MCF 10A (cell line): Measurements from ENCODE around the gene EGFL7. TPM values are rescaled to one million over a fixed set of nuclear protein-coding genes. Genes with fewer than 3 reads are reported as not detected.

Source experiments
- BruUV-seq: library from RNA; stranded (reverse); fragments of 400-500 nt; replicated peaks from 2 replicates; lab custom pipeline; 2021; lab: Mats Ljungman, UMichigan
- CTCF ChIA-PET: fragments of 300-600 bp; sonication (Branson Sonifier 250); formaldehyde crosslinking; extraction: SDS; loops from one replicate; lab custom pipeline; 2021; ENCODE audit warnings: antibody characterized with exemption, inconsistent platforms; lab: Yijun Ruan, JAX
- POLR2A ChIA-PET: fragments of 300-600, 350-650 bp; sonication (Branson Sonifier 250); formaldehyde crosslinking; extraction: SDS; loops from one replicate; lab custom pipeline; 2020; ENCODE audit warnings: antibody characterized with exemption, inconsistent platforms; lab: Yijun Ruan, JAX
- DNase-seq: peaks from one replicate; pipeline ENCODE4 v3.0.0-alpha.2; 2018; ENCODE audit not compliant: unreplicated experiment
- H3K27ac Mint-ChIP-seq: one replicate; pipeline ENCODE4 v1.8.0; 2022; ENCODE audit warnings: mild to moderate bottlenecking, low read depth, mixed read lengths; ENCODE audit not compliant: unreplicated experiment
- H3K27me3 Mint-ChIP-seq: one replicate; pipeline ENCODE4 v1.8.0; 2022; ENCODE audit warnings: mixed read lengths; ENCODE audit not compliant: insufficient read depth, unreplicated experiment
- H3K36me3 Mint-ChIP-seq: one replicate; pipeline ENCODE4 v1.8.0; 2022; ENCODE audit warnings: mild to moderate bottlenecking, moderate library complexity, mixed read lengths; ENCODE audit not compliant: insufficient read depth, unreplicated experiment
- H3K4me1 Mint-ChIP-seq: one replicate; pipeline ENCODE4 v1.8.0; 2022; ENCODE audit warnings: mixed read lengths; ENCODE audit not compliant: insufficient read depth, unreplicated experiment
- H3K4me3 Mint-ChIP-seq: one replicate; pipeline ENCODE4 v1.8.0; 2022; ENCODE audit warnings: mild to moderate bottlenecking, moderate library complexity, mixed read lengths; ENCODE audit not compliant: unreplicated experiment
- H3K9me3 Mint-ChIP-seq: one replicate; pipeline ENCODE4 v1.8.0; 2022; ENCODE audit warnings: mixed read lengths; ENCODE audit not compliant: unreplicated experiment
- intact Hi-C: fragments of 100-400 bp; cut with micrococcal nuclease; formaldehyde crosslinking; loops from 2 replicates; pipeline ENCODE4 v1.14.1; 2022
- total RNA-seq: library from RNA; stranded (reverse); gene quantifications from 2 replicates; pipeline ENCODE4 v1.2.3, GENCODE V29; 2022
- TF ChIP-seq, protein P1 (sequence below): fragments of 200-600 bp; IDR thresholded peaks from one replicate; pipeline ENCODE4 v1.8.0; 2022; ENCODE audit warnings: antibody characterized with exemption, mild to moderate bottlenecking; ENCODE audit not compliant: unreplicated experiment

EGFL7 gene
- total RNA-seq, 1 experiment from 2014 or later = 3.9 TPM

DNA sequence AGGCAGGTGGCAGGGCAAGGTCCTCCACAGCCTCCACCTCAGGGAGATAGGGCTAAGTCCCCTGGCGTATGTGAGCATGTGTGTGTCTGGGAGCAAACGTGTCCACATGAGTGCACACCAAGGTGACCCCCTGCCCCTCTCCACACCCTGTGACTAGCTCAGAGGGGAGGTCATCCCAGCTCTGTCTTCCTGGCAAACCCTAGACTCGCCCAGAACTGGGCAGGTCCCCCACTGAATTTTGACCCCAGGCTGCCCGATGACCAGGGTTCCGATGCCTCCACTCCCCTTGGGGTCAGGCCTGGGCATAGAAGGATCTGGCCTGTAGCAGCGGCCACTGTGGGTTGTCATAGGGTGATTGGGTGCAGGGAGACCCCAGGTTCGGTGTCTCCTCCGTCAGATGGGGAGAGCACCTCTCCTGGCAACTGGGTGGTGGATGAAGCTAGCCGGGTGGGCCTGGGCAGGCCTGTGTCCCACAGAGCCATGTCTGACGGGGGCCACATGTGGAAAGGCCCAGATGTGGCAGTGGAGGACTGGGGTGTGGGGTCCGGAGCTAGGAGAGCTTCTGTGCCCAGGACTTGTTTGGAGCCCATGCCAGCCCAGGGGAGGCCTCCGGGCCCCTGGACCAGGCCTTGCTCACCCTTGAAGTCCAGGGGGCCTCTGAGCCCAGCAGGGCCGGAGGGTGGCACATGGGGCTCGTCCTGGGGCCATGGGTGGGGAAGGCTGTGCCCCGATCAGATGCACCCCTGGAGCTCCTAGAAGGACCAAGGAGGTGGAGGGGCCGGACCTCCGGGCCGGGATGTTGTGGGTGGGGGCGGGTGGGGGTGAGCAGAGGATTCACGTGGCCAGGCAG is 55.9 kb downstream of the EGFL7 start:
- BruUV-seq = no TSS peak
- Mint-ChIP-seq H3K4me3 (no peak overlapping the region), H3K4me1 (peaks cover 8% of the 10 kb centered on the region), H3K27me3 (peaks cover 10% of the 10 kb centered on the region), H3K36me3 (peaks cover 33% of the 10 kb centered on the region), H3K27ac (no peak overlapping the region), H3K9me3 (no peaks in the 10 kb centered on the region)
- POLR2A ChIA-PET = interaction anchor here (1.2 kb wide), 1 partner anchor 10 kb away, joined by 5 read pairs; no protein-coding TSS in a partner anchor
- CTCF ChIA-PET = interaction anchor here (0.6 to 1.0 kb wide), 2 partner anchors 47 to 311 kb away, joined by 3 read pairs; no protein-coding TSS in a partner anchor
- intact Hi-C loops = no loop called here
- TF ChIP-seq, protein P1, sequence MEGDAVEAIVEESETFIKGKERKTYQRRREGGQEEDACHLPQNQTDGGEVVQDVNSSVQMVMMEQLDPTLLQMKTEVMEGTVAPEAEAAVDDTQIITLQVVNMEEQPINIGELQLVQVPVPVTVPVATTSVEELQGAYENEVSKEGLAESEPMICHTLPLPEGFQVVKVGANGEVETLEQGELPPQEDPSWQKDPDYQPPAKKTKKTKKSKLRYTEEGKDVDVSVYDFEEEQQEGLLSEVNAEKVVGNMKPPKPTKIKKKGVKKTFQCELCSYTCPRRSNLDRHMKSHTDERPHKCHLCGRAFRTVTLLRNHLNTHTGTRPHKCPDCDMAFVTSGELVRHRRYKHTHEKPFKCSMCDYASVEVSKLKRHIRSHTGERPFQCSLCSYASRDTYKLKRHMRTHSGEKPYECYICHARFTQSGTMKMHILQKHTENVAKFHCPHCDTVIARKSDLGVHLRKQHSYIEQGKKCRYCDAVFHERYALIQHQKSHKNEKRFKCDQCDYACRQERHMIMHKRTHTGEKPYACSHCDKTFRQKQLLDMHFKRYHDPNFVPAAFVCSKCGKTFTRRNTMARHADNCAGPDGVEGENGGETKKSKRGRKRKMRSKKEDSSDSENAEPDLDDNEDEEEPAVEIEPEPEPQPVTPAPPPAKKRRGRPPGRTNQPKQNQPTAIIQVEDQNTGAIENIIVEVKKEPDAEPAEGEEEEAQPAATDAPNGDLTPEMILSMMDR = no peak
- no peak for DNase-seq

- TF ChIP-seq, protein P1 = no peak
- Mint-ChIP-seq H3K27me3 (peaks cover 10% of the 10 kb centered on the region), H3K27ac (no peak overlapping the region), H3K4me3 (no peak overlapping the region), H3K4me1 (peaks cover 15% of the 10 kb centered on the region), H3K9me3 (no peaks in the 10 kb centered on the region), H3K36me3 (peaks cover 41% of the 10 kb centered on the region)
- no TSS peak for BruUV-seq
- POLR2A ChIA-PET = interaction anchor here (1.2 kb wide), 1 partner anchor 9 kb away, joined by 5 read pairs; no protein-coding TSS in a partner anchor
- no peak for DNase-seq
- intact Hi-C loops = no loop called here
- CTCF ChIA-PET = no interaction called here
These were observed 56.6 kb downstream of the EGFL7 start for GRCh38 chr9:136719195-136719880.

DNA sequence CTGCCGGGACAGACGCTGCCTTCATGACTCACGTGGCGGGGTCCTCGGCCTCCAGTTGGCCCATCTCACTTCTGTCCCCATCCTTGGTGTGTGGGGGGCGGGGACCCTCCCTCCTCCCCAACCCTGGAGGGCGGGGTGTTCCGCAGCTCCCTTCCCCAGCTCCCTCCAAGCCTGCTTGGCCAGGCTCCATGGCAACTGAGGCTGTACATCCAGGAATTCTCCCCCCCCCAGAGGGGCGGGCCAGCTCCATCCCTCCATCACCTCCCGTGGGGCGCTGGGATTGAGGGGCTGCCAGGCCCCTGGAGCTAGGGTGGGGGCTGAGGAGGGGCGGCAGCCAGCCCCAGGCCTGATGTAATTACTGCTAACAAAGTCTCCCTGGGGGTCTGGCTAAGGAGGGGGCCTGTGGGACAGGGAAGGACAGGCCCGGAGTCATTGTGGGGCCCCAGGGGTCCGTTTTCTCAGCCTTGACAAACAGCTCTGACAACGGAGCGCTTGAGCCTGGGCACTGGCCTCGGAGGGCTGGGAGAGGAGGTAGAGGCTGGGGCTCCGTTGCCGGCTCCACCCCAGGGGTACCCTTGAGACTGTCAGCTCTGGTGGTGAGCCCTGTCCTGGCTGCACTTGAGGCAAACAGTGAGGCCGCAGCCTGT is 57.7 kb downstream of the EGFL7 start:
- intact Hi-C loops = loop anchor here (2.0 kb wide), 1 partner anchor 26 kb away; no protein-coding TSS in a partner anchor
- Mint-ChIP-seq H3K27me3 (peaks cover 10% of the 10 kb centered on the region), H3K36me3 (peaks cover 51% of the 10 kb centered on the region), H3K4me1 (peaks cover 18% of the 10 kb centered on the region), H3K27ac (no peak overlapping the region), H3K4me3 (no peak overlapping the region), H3K9me3 (no peaks in the 10 kb centered on the region)
- TF ChIP-seq, protein P1 = no peak
- ChIA-PET POLR2A (interaction anchor here (0.8 to 1.1 kb wide), 2 partner anchors 9 to 27 kb away, joined by 3 read pairs; no protein-coding TSS in a partner anchor), CTCF (interaction anchor here (0.5 to 0.8 kb wide), 3 partner anchors 19 to 266 kb away, joined by 3 read pairs; no protein-coding TSS in a partner anchor)
- no TSS peak for BruUV-seq
- no peak for DNase-seq
